ENCODE measurements around the gene POU2F3.

The POU2F3 gene

DNA sequence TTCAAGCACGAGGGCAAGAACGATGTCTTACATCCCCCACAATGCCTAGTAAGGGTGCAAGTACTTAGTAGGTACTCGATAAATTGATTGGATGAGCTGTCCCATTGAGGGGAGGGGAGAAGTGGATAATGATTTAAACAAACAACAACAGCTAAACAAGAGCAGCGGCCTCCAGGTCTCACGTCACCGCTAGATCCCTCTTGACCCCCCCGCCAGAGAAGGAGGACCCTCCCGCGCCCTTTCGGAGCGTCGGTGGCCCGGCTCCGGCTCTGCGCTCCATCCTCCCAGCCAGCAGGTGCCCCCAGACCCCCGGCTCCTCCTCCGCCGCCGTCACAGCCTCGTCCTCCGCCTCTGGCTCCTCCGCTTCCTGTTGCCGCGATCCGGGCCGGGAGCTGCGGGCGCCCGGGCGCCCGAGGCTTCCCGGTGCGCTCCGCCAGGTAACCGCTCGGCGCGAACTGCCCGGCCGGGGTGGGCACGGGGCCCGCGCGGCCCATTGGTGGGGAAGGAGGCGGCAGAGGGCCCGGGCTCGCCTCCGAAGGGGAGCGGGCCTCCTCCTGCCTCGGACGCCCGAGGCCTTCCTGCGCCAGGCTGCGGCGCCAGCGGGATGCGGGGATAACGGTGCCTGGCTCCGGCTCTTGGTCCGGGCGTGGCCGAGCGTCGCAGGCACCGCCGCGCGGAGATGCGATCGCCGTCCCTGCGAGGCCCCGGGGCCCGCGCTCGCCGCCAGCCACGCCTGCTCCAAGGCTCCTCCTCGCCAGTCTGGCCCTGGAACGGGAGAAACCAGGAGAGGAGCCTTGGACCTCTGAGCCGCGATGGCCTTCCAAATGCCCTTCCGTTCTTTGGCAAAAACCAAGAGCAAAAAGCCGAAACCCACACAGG is 85.2 kb downstream of the POU2F3 start, which contains the start of gene TLCD5 (continued):
- TF ChIP-seq SP2 (tag by site-specific recombination; IDR thresholded peaks at IDR 0.05) (peak; percentile 48), WT1 (tag by site-specific recombination; IDR thresholded peaks at IDR 0.05) (no peak), ZNF76 (tag by site-specific recombination; IDR thresholded peaks at IDR 0.05; ENCODE audit: borderline replicate concordance, low read depth) (0 out of 2 replicates have a peak, but pooled peaks have one; percentile 17), ZNF555 (tag by site-specific recombination; conservative IDR thresholded peaks at IDR 0.05) (no peak), EGR2 (tag by site-specific recombination; IDR thresholded peaks at IDR 0.05; ENCODE audit: low read depth) (0 out of 2 replicates have a peak, but pooled peaks have one; percentile 19), ZNF16 (tag by site-specific recombination; IDR thresholded peaks at IDR 0.05; ENCODE audit: low read depth) (no peak), ZNF223 (tag by site-specific recombination; IDR thresholded peaks at IDR 0.05) (no peak), ZNF560 (tag by site-specific recombination; IDR thresholded peaks at IDR 0.05; ENCODE audit: borderline replicate concordance) (no peak), ZNF335 (tag by site-specific recombination; conservative IDR thresholded peaks at IDR 0.05) (no peak), ZNF24 (tag by site-specific recombination; IDR thresholded peaks at IDR 0.05) (0 out of 2 replicates have a peak, but pooled peaks have one; percentile 16), KLF8 (tag by site-specific recombination; IDR thresholded peaks at IDR 0.05) (peak; percentile 39; the same call in 1 of the 2 replicates), SALL2 (tag by site-specific recombination; IDR thresholded peaks at IDR 0.05; ENCODE audit: borderline replicate concordance) (no peak), MYNN (tag by site-specific recombination; IDR thresholded peaks at IDR 0.05; ENCODE audit: borderline replicate concordance) (no peak), ZNF311 (tag by site-specific recombination; IDR thresholded peaks at IDR 0.05; ENCODE audit: borderline replicate concordance) (no peak), ZNF621 (tag by site-specific recombination; IDR thresholded peaks at IDR 0.05) (no peak), ZNF791 (tag by site-specific recombination; IDR thresholded peaks at IDR 0.05) (no peak), ZNF654 (tag by site-specific recombination; IDR thresholded peaks at IDR 0.05; ENCODE audit: low read depth) (no peak), ZFP37 (tag by site-specific recombination; IDR thresholded peaks at IDR 0.05) (no peak), ZNF239 (tag by site-specific recombination; IDR thresholded peaks at IDR 0.05) (no peak), ZNF768 (tag by site-specific recombination; IDR thresholded peaks at IDR 0.05) (no peak)
- TF ChIP-seq, protein P1, sequence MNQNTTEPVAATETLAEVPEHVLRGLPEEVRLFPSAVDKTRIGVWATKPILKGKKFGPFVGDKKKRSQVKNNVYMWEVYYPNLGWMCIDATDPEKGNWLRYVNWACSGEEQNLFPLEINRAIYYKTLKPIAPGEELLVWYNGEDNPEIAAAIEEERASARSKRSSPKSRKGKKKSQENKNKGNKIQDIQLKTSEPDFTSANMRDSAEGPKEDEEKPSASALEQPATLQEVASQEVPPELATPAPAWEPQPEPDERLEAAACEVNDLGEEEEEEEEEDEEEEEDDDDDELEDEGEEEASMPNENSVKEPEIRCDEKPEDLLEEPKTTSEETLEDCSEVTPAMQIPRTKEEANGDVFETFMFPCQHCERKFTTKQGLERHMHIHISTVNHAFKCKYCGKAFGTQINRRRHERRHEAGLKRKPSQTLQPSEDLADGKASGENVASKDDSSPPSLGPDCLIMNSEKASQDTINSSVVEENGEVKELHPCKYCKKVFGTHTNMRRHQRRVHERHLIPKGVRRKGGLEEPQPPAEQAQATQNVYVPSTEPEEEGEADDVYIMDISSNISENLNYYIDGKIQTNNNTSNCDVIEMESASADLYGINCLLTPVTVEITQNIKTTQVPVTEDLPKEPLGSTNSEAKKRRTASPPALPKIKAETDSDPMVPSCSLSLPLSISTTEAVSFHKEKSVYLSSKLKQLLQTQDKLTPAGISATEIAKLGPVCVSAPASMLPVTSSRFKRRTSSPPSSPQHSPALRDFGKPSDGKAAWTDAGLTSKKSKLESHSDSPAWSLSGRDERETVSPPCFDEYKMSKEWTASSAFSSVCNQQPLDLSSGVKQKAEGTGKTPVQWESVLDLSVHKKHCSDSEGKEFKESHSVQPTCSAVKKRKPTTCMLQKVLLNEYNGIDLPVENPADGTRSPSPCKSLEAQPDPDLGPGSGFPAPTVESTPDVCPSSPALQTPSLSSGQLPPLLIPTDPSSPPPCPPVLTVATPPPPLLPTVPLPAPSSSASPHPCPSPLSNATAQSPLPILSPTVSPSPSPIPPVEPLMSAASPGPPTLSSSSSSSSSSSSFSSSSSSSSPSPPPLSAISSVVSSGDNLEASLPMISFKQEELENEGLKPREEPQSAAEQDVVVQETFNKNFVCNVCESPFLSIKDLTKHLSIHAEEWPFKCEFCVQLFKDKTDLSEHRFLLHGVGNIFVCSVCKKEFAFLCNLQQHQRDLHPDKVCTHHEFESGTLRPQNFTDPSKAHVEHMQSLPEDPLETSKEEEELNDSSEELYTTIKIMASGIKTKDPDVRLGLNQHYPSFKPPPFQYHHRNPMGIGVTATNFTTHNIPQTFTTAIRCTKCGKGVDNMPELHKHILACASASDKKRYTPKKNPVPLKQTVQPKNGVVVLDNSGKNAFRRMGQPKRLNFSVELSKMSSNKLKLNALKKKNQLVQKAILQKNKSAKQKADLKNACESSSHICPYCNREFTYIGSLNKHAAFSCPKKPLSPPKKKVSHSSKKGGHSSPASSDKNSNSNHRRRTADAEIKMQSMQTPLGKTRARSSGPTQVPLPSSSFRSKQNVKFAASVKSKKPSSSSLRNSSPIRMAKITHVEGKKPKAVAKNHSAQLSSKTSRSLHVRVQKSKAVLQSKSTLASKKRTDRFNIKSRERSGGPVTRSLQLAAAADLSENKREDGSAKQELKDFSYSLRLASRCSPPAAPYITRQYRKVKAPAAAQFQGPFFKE (tag by site-specific recombination; IDR thresholded peaks at IDR 0.05; ENCODE audit: borderline replicate concordance), result no peak
- TF ChIP-seq, protein P2, sequence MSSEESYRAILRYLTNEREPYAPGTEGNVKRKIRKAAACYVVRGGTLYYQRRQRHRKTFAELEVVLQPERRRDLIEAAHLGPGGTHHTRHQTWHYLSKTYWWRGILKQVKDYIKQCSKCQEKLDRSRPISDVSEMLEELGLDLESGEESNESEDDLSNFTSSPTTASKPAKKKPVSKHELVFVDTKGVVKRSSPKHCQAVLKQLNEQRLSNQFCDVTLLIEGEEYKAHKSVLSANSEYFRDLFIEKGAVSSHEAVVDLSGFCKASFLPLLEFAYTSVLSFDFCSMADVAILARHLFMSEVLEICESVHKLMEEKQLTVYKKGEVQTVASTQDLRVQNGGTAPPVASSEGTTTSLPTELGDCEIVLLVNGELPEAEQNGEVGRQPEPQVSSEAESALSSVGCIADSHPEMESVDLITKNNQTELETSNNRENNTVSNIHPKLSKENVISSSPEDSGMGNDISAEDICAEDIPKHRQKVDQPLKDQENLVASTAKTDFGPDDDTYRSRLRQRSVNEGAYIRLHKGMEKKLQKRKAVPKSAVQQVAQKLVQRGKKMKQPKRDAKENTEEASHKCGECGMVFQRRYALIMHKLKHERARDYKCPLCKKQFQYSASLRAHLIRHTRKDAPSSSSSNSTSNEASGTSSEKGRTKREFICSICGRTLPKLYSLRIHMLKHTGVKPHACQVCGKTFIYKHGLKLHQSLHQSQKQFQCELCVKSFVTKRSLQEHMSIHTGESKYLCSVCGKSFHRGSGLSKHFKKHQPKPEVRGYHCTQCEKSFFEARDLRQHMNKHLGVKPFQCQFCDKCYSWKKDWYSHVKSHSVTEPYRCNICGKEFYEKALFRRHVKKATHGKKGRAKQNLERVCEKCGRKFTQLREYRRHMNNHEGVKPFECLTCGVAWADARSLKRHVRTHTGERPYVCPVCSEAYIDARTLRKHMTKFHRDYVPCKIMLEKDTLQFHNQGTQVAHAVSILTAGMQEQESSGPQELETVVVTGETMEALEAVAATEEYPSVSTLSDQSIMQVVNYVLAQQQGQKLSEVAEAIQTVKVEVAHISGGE (tag by site-specific recombination; conservative IDR thresholded peaks at IDR 0.05; ENCODE audit: low read depth), result peak; percentile 67
- TF ChIP-seq, protein P3, sequence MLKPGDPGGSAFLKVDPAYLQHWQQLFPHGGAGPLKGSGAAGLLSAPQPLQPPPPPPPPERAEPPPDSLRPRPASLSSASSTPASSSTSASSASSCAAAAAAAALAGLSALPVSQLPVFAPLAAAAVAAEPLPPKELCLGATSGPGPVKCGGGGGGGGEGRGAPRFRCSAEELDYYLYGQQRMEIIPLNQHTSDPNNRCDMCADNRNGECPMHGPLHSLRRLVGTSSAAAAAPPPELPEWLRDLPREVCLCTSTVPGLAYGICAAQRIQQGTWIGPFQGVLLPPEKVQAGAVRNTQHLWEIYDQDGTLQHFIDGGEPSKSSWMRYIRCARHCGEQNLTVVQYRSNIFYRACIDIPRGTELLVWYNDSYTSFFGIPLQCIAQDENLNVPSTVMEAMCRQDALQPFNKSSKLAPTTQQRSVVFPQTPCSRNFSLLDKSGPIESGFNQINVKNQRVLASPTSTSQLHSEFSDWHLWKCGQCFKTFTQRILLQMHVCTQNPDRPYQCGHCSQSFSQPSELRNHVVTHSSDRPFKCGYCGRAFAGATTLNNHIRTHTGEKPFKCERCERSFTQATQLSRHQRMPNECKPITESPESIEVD (tag by site-specific recombination; IDR thresholded peaks at IDR 0.05), result no peak
- TF ChIP-seq, protein P4, sequence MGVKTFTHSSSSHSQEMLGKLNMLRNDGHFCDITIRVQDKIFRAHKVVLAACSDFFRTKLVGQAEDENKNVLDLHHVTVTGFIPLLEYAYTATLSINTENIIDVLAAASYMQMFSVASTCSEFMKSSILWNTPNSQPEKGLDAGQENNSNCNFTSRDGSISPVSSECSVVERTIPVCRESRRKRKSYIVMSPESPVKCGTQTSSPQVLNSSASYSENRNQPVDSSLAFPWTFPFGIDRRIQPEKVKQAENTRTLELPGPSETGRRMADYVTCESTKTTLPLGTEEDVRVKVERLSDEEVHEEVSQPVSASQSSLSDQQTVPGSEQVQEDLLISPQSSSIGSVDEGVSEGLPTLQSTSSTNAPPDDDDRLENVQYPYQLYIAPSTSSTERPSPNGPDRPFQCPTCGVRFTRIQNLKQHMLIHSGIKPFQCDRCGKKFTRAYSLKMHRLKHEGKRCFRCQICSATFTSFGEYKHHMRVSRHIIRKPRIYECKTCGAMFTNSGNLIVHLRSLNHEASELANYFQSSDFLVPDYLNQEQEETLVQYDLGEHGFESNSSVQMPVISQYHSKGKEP (tag by site-specific recombination; IDR thresholded peaks at IDR 0.05), result no peak
- TF ChIP-seq, protein P5, sequence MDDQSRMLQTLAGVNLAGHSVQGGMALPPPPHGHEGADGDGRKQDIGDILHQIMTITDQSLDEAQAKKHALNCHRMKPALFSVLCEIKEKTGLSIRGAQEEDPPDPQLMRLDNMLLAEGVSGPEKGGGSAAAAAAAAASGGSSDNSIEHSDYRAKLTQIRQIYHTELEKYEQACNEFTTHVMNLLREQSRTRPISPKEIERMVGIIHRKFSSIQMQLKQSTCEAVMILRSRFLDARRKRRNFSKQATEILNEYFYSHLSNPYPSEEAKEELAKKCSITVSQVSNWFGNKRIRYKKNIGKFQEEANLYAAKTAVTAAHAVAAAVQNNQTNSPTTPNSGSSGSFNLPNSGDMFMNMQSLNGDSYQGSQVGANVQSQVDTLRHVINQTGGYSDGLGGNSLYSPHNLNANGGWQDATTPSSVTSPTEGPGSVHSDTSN (CRISPR knock-in tag; IDR thresholded peaks at IDR 0.05), result peak; percentile 56
